Hepatocyte (in vitro differentiated cells): ENCODE measurements around the gene TMEM174. TPM values are rescaled to one million over a fixed set of nuclear protein-coding genes. Genes with fewer than 3 reads are reported as not detected.
"Not testable (repeated sequence)": the region's sequence is repeated elsewhere in the genome, so short reads cannot be mapped to it uniquely, and the experiment has no call there.

Source experiments
- DNase-seq: peaks from one replicate; pipeline ENCODE4 v3.0.0-alpha.2; 2016; ENCODE audit warnings: low spot score
- H2AFZ ChIP-seq: fragments of 200-600 bp; sonication (generic); 2 replicates; pipeline ENCODE4 v1.6.0; 2016; ENCODE audit warnings: antibody characterized with exemption, mild to moderate bottlenecking
- H3K27ac ChIP-seq: fragments of 200-600 bp; sonication (generic); 2 replicates; pipeline ENCODE4 v1.5.1; 2016; ENCODE audit warnings: mild to moderate bottlenecking
- H3K27me3 ChIP-seq: fragments of 200-600 bp; sonication (generic); 2 replicates; pipeline ENCODE4 v1.6.1; 2016
- H3K36me3 ChIP-seq: fragments of 200-600 bp; sonication (generic); replicated peaks from 2 replicates; pipeline ENCODE4 v1.5.1; 2016; ENCODE audit warnings: low read depth; ENCODE audit not compliant: insufficient read depth
- H3K4me1 ChIP-seq: fragments of 200-600 bp; sonication (generic); 2 replicates; pipeline ENCODE4 v1.5.1; 2016; ENCODE audit warnings: mild to moderate bottlenecking, moderate library complexity; ENCODE audit not compliant: insufficient read depth
- H3K4me2 ChIP-seq: fragments of 200-600 bp; sonication (generic); 2 replicates; pipeline ENCODE4 v1.6.0; 2016
- H3K4me3 ChIP-seq: fragments of 200-600 bp; sonication (generic); 2 replicates; pipeline ENCODE4 v1.5.1; 2016; ENCODE audit warnings: mild to moderate bottlenecking
- H3K79me2 ChIP-seq: fragments of 200-600 bp; sonication (generic); 2 replicates; pipeline ENCODE4 v1.6.0; 2017; ENCODE audit warnings: mild to moderate bottlenecking
- H3K9me2 ChIP-seq: fragments of 200-600 bp; sonication (generic); replicated peaks from 2 replicates; pipeline ENCODE4 v1.6.0; 2017; ENCODE audit warnings: mild to moderate bottlenecking; ENCODE audit not compliant: insufficient read depth
- H3K9me3 ChIP-seq: fragments of 200-600 bp; sonication (generic); 2 replicates; pipeline ENCODE4 v1.5.1; 2016; ENCODE audit warnings: low read depth, mild to moderate bottlenecking
- H4K20me1 ChIP-seq: fragments of 200-600 bp; sonication (generic); 2 replicates; pipeline ENCODE4 v1.6.0; 2016; ENCODE audit warnings: mild to moderate bottlenecking; ENCODE audit not compliant: insufficient read depth, poor library complexity, severe bottlenecking
- EZH2 ChIP-seq: fragments of 200-600 bp; sonication (generic); IDR thresholded peaks from 2 replicates; pipeline ENCODE4 v1.6.1; 2016; ENCODE audit warnings: antibody characterized with exemption, mild to moderate bottlenecking, borderline replicate concordance
- EZH2phosphoT487 ChIP-seq: fragments of 200-600 bp; sonication (generic); IDR thresholded peaks from one replicate; pipeline ENCODE4 v1.6.1; 2018; ENCODE audit warnings: antibody characterized with exemption, mild to moderate bottlenecking, low read depth, moderate library complexity; ENCODE audit not compliant: unreplicated experiment, severe bottlenecking
- WGBS: methylation state at CpG from one replicate; pipeline ENCODE4 v1.1.6; 2016; ENCODE audit warnings: low lambda C conversion rate; ENCODE audit errors: missing lambda C conversion rate; 5-methylcytosine and 5-hydroxymethylcytosine counted together
- polyA plus RNA-seq: library from polyadenylated mRNA; unstranded; fragments of >200 nt; fragmentation: Nextera tagmentation; extraction: Ambion mirVana; gene quantifications from 2 replicates; pipeline ENCODE4 v1.2.1, GENCODE V29; 2016
- total RNA-seq: library from RNA; depleted of rRNA; stranded (reverse); fragments of >200 nt; gene quantifications from 2 replicates; pipeline ENCODE4 v1.2.3, GENCODE V29; 2014
- TF ChIP-seq, protein P1 (sequence below): fragments of 200-600 bp; sonication (generic); IDR thresholded peaks from 2 replicates; pipeline ENCODE4 v1.5.1; 2016; ENCODE audit warnings: antibody characterized with exemption, mild to moderate bottlenecking; ENCODE audit not compliant: poor library complexity

The TMEM174 gene
- total and polyA plus RNA-seq, 2 experiments from 2014 or later, result not detected

DNA sequence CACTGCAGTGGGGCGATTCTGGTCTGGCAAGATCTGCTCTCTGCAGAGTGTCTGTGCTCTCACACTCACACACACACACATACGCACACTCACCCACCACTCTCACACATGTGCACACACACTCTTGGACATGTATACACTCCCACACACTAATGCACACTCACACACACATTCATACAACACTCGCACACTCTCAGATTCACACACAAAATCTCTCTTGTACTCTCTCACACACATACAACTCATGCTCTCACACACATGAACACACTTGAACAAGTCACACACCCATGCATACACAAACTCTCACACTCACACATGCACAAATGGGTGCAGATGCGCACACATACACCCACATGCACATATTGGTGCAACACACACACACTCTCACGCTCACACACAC is 31.7 kb downstream of the TMEM174 start:
- H3K79me2 ChIP-seq, result no peaks in the 10 kb centered on the region
- no peak overlapping the region for H2AFZ ChIP-seq
- no peak overlapping the region for H3K4me3 ChIP-seq
- H3K9me2 ChIP-seq, result no peaks in the 10 kb centered on the region
- 90% methylated on average over 5 of the region's 5 CpGs for WGBS
- H3K27ac ChIP-seq, result no peak overlapping the region
- TF ChIP-seq, protein P1, sequence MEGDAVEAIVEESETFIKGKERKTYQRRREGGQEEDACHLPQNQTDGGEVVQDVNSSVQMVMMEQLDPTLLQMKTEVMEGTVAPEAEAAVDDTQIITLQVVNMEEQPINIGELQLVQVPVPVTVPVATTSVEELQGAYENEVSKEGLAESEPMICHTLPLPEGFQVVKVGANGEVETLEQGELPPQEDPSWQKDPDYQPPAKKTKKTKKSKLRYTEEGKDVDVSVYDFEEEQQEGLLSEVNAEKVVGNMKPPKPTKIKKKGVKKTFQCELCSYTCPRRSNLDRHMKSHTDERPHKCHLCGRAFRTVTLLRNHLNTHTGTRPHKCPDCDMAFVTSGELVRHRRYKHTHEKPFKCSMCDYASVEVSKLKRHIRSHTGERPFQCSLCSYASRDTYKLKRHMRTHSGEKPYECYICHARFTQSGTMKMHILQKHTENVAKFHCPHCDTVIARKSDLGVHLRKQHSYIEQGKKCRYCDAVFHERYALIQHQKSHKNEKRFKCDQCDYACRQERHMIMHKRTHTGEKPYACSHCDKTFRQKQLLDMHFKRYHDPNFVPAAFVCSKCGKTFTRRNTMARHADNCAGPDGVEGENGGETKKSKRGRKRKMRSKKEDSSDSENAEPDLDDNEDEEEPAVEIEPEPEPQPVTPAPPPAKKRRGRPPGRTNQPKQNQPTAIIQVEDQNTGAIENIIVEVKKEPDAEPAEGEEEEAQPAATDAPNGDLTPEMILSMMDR, result no peak
- TF ChIP-seq EZH2phosphoT487, result no peak
- TF ChIP-seq EZH2, result no peak
- H4K20me1 ChIP-seq, result no peaks in the 10 kb centered on the region
- no peaks in the 10 kb centered on the region for H3K36me3 ChIP-seq
- no peak overlapping the region for H3K4me2 ChIP-seq
- H3K27me3 ChIP-seq, result no peaks in the 10 kb centered on the region
- H3K9me3 ChIP-seq, result no peaks in the 10 kb centered on the region
- H3K4me1 ChIP-seq, result no peaks in the 10 kb centered on the region
- no peak for DNase-seq

GRCh38 chr5:73205305-73205704 is 32.3 kb downstream of the TMEM174 start:
- 90% methylated on average over 3 of the region's 3 CpGs for WGBS
- H3K4me3 ChIP-seq, result no peak overlapping the region

GRCh38 chr5:73207239-73207638 is 34.2 kb downstream of the TMEM174 start:
- not testable (repeated sequence) for H3K4me1 ChIP-seq, H3K27me3 ChIP-seq, H3K36me3 ChIP-seq, DNase-seq, H3K9me3 ChIP-seq, H2AFZ ChIP-seq, H3K27ac ChIP-seq, H4K20me1 ChIP-seq, H3K9me2 ChIP-seq, H3K4me3 ChIP-seq, H3K4me2 ChIP-seq, H3K79me2 ChIP-seq
- WGBS, result 54% methylated on average over 4 of the region's 4 CpGs

More at GRCh38 chr5:73205305-73205704, 32.3 kb downstream of the TMEM174 start:
- TF ChIP-seq EZH2 (no peak), EZH2phosphoT487 (no peak)
- TF ChIP-seq, protein P1, result no peak
- Histone ChIP-seq H3K9me2 (no peaks in the 10 kb centered on the region), H3K27me3 (no peaks in the 10 kb centered on the region), H3K4me2 (no peak overlapping the region), H4K20me1 (no peaks in the 10 kb centered on the region), H3K79me2 (no peaks in the 10 kb centered on the region), H3K27ac (no peak overlapping the region), H3K9me3 (no peaks in the 10 kb centered on the region), H2AFZ (no peak overlapping the region), H3K36me3 (no peaks in the 10 kb centered on the region), H3K4me1 (no peaks in the 10 kb centered on the region)
- DNase-seq, result no peak

DNA sequence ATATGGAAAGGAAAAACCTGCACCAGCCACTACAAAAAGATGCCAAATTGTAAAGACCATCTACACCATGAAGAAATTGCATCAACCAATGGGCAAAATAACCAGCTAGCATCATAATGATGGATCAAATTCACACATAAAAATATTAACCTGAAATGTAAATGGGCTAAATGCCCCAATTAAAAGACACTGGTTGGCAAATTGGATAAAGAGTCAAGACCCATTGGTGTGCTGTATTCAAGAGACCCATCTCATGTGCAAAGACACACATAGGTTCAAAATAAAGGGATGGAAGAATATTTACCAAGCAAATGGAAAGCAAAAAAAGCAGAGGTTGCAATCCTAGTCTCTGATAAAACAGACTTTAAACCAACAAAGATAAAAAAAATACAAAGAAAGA is 36.1 kb downstream of the TMEM174 start:
- not testable (repeated sequence) for H3K9me2 ChIP-seq, H3K4me3 ChIP-seq, H3K4me2 ChIP-seq, H3K36me3 ChIP-seq, DNase-seq, H4K20me1 ChIP-seq, H3K27ac ChIP-seq, H3K9me3 ChIP-seq, H2AFZ ChIP-seq, H3K79me2 ChIP-seq, H3K4me1 ChIP-seq
- H3K27me3 ChIP-seq, result peaks cover 17% of the 10 kb centered on the region

- H3K4me3 ChIP-seq, H3K79me2 ChIP-seq, H3K27ac ChIP-seq, H4K20me1 ChIP-seq, H2AFZ ChIP-seq, H3K4me2 ChIP-seq, H3K36me3 ChIP-seq, DNase-seq, H3K4me1 ChIP-seq, H3K9me2 ChIP-seq, H3K9me3 ChIP-seq: not testable (repeated sequence)
- H3K27me3 ChIP-seq, result peaks cover 48% of the 10 kb centered on the region
- WGBS, result 92% methylated on average over 3 of the region's 3 CpGs
Measured at GRCh38 chr5:73212693-73213092, 39.7 kb downstream of the TMEM174 start.
